Inferior parietal cortex (tissue), 1 donor: ENCODE data around the gene GPATCH2L.

Source experiments
- DNase-seq: peaks from one replicate; pipeline ENCODE4 v3.0.0-alpha.2; 2016; ENCODE audit errors: extremely low spot score

Gene GPATCH2L

GRCh38 chr14:76196980-76197695 lies 45.4 kb downstream of the GPATCH2L start:
- no peak for DNase-seq

GRCh38 chr14:76201162-76201561 lies 49.4 kb downstream of the GPATCH2L start:
- no peak for DNase-seq

- DNase-seq = no peak
These were observed 51.6 kb downstream of the GPATCH2L start for GRCh38 chr14:76203086-76204001.

- DNase-seq = no peak
These were observed 52.9 kb downstream of the GPATCH2L start for GRCh38 chr14:76204461-76205230.

GRCh38 chr14:76205708-76206107 lies 54.0 kb downstream of the GPATCH2L start:
- DNase-seq = no peak

- no peak for DNase-seq
These were observed 56.6 kb downstream of the GPATCH2L start for GRCh38 chr14:76208340-76208739.

GRCh38 chr14:76212242-76212641 lies 60.5 kb downstream of the GPATCH2L start:
- no peak for DNase-seq

- no peak for DNase-seq
These were observed 65.5 kb downstream of the GPATCH2L start for GRCh38 chr14:76217179-76217578.

GRCh38 chr14:76218662-76219061 lies 66.9 kb downstream of the GPATCH2L start:
- DNase-seq = no peak

- DNase-seq = no peak
These were observed 68.2 kb downstream of the GPATCH2L start for GRCh38 chr14:76219873-76220272.

GRCh38 chr14:76227450-76228050 lies 75.8 kb downstream of the GPATCH2L start:
- no peak for DNase-seq

- no peak for DNase-seq
These were observed 76.4 kb downstream of the GPATCH2L start for GRCh38 chr14:76228138-76228537.

GRCh38 chr14:76232800-76233199 lies 81.1 kb downstream of the GPATCH2L start:
- no peak for DNase-seq

GRCh38 chr14:76235628-76236027 lies 83.9 kb downstream of the GPATCH2L start:
- no peak for DNase-seq

GRCh38 chr14:76236172-76237130 lies 84.7 kb downstream of the GPATCH2L start:
- DNase-seq = no peak

GRCh38 chr14:76237349-76237990 lies 85.7 kb downstream of the GPATCH2L start:
- no peak for DNase-seq

GRCh38 chr14:76245097-76245496 lies 93.4 kb downstream of the GPATCH2L start:
- no peak for DNase-seq

GRCh38 chr14:76250302-76250701 lies 98.6 kb downstream of the GPATCH2L start:
- DNase-seq = no peak

- no peak for DNase-seq
These were observed 100.7 kb downstream of the GPATCH2L start for GRCh38 chr14:76252471-76252870.

GRCh38 chr14:76253111-76253510 lies 101.4 kb downstream of the GPATCH2L start:
- no peak for DNase-seq
